NAMALWA (cell line): ENCODE data around the gene CMTM1.

Experiments
- DNase-seq: peaks from one replicate; pipeline ENCODE4 v3.0.0-alpha.2; 2015; ENCODE audit warnings: low spot score

The CMTM1 gene

DNA sequence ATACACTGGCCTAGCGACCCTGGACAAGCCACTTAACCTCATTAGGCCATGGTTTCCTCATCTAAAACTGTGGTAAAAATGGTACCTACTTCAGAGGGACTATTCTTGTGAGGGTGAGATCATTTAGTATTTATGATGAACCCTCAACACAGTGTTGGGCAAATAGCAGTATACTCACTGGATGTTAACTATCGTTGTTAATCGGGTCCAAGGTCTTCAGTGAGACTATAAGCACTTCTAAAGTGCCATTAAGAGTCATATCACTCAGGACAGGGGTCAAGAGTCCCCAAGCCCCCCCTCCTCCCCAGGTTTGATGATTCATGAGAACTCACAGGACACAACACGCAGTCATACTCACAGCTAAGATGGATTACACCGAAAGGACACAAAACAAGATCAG is 27.3 kb upstream of the CMTM1 start:
- no peak for DNase-seq

DNA sequence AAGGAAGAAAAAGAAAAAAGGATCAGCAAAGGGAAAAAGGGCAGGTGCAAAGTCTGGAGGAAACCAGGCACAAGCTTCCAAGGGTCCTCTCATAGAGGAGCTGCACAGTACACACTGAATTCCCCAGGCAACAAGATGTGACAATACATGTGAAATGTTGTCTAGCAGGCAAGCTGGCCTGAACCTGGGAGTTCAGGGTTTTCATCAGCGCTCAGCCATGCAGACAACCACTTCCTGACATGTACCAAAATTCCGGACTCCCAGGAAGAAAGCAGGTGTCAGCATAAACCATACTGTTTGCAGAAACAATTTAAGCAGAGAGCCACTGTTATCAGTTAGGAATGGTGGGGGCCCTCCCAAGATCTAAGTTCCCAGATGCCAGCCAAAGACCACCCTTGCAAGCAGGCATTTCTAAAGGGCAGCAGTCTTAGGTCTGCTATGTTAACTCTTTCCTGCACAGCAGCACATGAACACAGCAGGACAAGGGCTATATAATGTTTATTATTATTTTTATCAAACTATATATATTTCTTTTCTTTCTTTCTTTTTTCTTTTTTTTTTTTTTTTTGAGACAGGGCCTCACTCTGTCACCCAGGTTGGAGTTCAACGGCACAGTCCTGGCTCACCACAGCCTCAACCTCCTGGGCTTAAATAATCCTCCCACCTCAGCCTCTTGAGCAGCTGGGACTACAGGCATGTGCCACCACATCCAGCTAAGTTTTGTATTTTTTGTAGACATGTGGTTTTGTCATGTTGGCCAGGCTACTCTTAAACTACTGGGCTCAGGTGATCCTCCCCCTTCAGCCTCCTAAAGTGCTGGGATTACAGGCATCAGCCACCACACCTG is 26.4 kb upstream of the CMTM1 start:
- peak; percentile 37 for DNase-seq

DNA sequence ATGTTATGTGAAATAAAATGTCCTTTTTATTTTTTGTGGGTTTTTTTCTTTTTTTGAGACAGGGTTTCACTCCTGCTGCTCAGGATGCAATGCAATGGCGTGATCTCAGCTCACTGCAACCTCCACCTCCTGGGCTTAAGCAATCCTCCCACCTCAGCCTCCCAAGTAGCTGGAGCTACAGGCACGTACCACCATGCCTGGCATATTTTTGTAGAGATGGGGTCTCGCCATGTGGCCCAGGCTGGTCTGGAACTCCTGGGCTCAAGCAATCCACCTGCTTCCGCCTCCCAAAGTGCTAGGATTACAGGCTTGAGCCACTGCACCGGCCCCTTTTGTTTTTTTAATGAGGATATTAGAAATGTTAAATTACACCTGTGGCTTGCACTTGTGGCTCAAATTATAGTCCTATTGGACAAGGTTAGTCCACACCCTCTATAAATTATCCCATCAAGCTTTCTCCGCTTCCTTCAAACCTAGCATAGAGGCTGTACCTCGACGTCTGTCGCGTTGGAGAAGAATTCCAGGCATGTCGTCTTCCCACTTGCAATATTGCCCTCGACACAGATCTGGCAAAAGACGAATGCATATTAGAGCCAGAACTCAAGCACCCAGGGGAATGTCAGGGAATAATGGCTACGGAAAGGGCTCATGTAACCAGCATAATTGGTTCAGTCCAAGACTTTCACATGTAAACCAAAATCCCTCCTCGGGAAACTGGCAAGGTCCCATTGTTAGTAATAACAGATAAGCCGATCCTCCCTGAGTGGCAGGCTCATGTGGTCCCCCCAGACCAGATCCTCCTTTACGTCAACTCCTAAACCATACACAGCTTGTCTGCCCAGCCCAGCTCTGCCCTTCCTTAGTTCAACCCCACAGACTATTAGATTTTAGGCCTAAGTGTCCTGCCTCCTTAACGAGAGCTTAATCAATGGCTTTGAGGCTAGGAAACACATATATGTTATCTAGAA is 24.6 kb upstream of the CMTM1 start:
- DNase-seq: no peak

DNA sequence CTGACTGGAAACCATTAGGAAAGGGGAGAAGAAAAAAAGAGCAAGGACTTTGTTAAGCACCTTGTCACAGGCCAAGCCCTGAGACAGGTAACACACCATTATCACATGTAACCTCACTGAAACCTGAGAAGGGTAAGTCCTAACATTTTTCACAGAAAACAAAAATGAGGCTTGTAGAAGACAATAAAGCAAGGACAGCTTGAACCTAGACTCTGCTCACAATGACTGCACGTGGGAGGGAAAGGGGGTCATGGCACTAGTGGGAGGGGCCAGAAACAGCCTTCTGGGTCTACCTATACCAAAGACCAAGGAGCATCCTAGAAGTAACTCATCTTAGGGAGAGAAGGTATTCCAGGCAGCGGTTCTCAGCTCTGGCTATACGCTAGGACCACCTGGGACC is 23.8 kb upstream of the CMTM1 start:
- no peak for DNase-seq

DNA sequence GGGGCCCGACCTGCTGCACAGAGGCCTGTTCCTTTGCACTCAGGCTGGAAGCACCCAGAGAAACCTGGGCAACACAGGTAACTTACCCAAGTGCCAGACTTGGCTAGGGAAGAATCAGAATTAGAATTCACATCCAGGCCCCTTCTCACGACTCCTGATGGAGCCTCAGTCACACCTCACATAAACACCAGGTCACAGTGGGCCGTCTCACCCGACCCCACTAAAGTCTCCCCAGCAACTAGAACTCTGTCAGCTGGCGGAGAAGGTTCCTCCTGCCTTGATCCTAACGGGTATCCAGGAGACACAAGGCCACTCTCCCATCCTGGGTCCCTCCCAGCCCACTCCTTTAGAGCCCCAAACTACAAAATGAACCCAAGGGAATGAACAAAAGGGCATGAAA is 22.7 kb upstream of the CMTM1 start:
- no peak for DNase-seq

DNA sequence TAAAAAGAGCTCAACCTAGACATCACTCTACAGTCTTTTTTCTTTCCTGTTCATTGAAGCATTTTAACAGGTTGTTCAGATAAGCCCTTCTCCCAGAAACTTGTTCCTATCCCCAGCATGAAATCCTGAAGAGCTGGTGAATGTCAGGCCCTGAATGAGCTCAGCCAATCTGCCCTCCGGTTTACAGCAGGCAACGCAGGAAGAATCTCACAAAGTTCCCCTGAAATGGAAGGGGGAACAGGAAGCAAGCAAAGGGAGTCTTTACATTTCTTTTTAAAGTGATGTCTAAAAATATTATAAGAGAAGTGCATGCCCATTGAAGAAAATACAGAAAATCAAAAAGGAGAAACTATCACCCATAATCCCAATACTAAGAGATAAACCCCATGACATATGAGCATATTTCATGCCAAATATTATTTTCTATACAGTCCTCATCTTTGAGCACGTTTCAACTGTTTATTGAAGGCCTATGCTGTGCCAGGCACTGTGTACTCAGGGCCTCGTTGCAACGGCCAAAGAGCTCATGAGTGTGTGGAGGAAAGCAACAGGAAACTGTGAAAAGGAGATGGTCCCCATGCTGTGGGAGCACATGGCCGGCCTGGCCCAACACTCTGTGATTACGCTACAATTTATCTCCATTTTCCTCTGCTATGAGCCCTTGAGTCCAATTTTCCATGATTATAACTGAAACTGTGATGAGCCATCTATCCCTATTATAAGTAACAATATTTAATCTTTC is 22.1 kb upstream of the CMTM1 start:
- DNase-seq: no peak

DNA sequence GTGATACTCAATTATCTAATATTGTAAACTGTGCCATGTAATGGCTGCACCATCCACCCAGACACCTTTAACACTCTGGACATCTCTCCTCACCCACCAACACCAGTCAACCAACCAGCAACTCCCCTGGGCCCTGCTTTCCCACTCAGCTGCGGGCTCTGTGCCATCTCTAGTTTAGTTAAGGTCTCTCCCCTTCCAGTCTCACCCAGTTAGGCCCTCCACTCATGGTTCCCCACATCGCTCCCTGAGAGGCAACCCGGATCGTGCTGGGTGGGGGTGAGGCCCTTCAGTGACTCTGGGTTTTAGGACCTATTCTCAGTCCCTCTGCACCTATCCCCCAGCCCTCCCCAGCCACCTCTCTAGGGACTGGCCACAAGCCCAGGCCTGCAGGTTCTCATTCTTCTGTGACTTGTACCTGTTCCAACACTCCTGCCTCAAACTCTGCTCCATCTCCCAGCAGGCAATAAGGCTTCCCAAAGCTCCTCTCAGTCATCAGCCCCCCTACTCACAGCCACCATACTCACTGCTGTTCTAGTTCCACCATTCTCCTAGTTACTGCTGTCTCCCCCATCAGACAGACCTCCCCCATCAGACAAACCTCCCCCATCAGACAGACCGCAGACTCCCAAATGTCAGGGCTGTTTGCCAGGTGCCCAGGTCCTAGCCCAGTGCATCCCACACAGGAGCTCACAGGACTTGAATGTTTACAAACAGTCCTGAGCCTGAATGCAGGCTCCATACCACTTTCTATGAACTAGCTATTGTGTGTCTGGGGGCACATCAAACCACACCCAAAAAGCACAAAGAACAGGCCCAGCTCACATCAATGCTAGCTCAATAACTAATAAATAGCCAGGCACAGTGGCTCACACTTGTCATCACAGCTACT is 18.9 kb upstream of the CMTM1 start:
- DNase-seq: no peak

DNA sequence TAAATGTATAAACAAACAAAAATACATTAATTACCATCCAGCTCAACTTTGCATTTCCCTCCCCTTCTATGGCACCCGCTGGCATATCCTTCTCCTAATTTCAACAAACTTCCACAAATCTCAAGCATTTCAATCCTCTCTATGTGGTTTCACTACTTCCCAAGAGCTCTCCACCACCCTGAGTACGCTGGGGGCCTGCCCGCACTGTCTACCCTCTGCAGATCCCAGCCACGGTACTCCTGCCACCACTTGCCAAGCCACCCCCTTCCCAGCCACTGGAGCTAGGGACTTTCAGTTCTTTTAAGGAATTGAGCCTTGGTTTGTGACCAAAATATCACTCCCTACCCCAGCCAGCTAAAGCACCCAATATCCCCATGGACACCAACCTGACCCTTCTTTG is 18.2 kb upstream of the CMTM1 start:
- DNase-seq: no peak

DNA sequence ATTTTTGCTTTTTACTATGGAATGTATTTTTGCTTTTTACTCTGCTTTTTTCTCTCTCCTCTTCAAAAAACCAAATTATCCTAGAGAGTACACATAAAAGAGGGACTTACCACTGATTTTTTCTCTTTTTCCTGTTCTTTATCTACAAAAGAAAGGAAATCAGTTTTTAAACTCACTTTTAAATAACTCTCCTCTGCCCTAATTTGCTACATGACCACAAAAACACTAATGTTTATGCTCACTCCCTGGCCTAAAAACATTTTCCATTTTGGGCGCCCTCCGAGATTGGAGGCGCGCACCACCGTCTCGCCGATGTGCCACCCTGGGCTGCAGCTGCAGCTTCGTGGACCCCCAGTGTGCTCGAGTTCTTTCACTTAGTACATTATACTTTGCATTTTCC is 17.4 kb upstream of the CMTM1 start:
- no peak for DNase-seq

DNA sequence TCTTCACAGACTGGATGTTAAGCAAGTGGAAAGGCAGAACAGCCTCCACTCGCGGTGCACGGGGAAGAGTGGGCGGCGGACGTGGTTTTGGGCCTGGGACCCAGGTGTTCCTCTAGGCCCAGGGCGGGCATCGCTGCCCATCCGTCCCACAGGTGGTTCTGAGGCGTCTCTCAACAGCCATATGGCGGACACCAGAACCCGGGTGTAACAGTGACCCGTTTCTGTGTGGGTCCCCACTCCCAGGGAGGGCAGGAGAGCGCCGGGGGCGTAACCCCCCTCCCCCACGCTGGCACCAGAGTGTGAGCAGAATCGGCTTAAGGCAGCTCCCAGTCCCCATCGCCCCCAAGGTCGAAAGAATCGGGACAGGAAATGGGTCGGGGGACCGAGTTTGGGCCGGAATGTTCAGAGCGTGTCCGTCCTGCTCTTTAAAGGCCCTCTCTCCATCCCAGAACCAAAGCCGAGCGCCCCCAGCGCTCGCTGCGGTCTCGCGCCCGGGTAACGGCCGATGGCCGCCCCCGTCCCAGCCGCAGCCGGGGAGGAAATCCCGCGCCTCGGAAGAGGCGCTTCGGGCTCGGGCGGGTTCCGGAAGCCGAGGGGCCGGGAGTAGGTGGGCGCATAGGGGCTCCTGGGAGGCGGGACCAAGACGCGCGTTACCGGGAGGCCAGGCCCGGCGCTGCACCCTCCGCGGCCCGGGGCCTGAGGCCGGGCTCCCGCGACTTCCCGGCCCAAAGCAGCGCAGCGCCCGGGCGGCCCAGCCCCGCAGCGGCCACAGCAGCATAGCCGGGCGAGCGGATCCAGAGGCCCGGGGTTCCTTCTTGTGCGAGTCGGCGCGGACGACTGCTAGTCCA is 16.7 kb upstream of the CMTM1 start, which contains the start of gene TK2:
Gene TK2 (minus strand): TSS at position 839 of the 848 bp plus-strand sequence. CDS start 61 bp downstream, at position 778.
- DNase-seq: peak; percentile 41

DNA sequence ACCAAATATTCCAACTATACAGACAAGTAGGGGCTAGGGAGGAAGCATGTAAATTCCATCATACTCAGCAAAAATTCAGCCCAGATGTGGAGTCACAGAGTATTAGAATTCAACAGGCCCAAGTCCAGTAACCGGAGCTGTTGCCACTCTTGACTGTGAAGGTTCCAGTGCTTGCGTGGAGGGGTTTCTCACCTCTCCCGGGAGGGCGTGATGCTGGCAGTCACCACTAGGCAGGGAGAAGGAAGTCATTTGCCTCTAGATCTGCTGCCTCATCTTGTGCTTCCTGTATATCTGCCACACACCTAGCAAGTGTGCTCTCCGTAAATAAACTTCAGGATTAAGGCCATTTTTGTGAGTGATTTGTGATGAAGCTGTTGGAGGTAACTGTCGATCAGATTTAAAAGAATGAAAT is 14.9 kb upstream of the CMTM1 start:
- peak; percentile 75 for DNase-seq

DNA sequence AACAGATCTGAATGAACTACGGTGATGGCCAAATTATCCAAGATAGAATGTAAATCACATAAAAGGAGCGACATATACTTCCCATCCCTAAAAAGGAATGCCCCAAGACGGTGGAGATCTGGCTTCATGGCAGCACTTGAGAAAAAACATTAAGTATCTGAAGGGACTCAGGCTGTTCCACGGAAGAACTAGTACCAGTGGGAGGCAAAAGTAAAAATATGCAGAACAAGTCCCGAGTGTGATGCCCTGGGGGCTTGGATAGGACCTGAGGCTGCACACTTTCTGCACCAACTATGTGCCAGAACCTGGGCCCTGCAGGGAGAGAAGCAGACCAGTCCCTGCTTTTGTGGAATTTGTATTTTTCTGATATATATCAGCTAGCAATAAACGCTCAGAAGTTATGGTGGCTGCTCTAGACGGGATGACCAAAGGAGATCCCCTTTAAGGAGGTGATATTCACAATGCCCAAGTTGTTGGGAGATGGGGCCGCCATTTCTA is 14.4 kb upstream of the CMTM1 start:
- no peak for DNase-seq

DNA sequence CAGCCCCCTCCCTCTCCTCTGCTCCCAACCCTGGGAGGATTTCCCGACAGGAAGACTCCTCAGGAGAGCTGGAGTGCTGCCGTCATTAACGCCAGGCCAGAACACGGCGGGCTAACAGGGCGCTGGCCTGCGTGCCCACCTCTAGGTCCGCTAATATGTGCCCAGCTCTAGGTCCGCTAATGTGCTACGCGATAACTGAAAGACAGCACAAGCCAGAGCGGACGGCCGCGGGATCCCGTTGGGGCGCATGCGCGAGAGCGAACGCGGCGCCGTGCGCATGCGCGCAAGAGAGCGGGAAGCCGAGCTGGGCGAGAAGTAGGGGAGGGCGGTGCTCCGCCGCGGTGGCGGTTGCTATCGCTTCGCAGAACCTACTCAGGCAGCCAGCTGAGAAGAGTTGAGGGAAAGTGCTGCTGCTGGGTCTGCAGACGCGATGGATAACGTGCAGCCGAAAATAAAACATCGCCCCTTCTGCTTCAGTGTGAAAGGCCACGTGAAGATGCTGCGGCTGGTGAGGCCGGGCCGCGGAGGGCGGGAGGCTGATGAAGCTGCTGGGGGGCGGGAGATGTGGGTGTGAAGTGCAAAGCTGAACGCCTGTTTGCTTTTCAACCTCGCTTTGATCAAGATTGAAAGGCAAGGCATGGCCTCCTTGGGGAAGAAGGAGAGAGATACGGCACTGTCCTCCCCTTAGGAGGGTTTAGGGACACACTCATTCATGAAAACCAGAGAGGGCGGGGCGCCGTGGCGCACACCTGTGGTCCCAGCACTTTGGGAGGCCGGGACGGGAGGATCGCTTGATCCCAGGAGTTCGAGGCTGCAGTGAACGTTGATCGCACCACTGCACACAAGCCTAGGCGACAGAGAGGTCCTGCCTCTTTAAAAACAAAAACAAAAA is 13.7 kb upstream of the CMTM1 start, which contains the start of gene CKLF:
Gene CKLF (plus strand): TSS at position 291 of the 892 bp plus-strand sequence. CDS start 140 bp downstream, at position 431.
- peak; percentile 94 for DNase-seq

DNA sequence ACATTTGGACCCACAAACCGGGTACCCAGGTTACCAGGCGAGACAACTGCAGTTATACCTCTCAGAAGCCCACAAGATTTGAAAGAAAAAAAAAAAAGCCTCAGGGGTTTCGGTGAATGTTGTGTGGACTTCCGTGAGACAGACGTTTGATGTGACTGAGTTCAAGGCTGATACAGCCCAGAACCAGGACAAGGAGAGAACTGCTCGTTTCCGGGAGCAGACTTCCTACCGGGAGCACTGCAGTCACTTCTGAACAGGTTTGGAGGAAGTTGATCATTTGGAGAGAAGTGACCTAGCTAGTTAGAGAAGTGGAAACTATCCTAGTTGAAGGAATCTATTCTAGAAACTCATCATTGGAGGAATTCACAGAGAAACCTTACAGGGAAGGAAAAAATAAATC is 13.0 kb upstream of the CMTM1 start:
- no peak for DNase-seq

DNA sequence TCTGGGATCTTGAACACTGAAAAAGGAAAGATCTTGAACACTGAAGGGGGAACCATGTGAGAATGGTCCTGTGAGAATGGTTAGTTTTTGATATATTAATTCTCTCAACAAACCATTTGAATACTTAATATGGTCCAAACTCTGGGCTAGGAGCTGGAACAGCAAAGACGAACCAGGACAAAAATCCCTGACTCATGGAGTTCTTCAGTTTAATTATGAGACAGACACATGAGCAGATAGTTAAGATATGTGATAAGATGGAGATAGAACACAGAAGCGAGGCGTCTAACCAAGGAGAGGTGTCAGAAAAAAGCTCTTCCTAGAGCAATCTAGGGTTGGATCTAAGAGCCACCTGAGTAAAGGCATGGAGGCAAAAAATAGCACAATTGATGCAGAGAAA is 12.2 kb upstream of the CMTM1 start:
- no peak for DNase-seq

DNA sequence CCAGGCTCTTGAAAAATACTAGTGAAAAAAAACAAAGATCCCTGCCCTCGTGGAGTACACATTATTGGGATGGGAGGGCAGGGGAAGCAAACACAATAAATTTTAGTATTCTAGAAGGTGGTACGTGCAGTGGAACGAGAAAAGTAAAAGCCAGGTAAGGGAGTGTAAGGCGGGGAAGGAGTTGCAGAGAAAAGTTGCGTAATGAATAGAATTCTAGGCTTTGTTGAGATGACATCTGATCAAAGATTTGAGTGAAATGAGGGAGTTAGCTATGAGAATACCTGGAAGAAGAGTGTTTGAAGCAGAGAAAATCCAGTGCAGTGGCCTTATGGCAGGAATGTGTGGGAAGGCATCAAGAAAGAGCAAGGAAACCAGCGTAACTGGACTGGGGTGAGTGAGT is 11.7 kb upstream of the CMTM1 start:
- DNase-seq: no peak

DNA sequence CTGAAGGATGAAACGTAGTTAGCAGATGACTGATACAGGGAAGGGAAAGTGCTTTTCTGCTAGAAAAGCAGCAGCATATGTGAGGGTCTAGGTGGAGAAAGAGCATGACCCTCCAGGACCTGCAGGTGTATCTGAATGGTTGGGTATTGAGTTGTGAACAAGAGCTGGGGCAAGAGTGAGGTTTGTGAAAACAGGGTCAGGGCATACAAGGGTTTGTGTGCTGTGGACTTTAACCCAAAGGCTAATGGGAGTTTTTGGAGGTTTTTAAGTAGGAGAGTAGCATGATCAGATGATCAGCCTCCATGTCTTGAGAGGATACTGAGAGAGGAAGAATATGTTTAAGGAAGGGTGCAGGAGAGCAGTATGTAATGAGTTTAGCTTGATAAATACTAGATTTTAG is 6.1 kb upstream of the CMTM1 start:
- DNase-seq: no peak

DNA sequence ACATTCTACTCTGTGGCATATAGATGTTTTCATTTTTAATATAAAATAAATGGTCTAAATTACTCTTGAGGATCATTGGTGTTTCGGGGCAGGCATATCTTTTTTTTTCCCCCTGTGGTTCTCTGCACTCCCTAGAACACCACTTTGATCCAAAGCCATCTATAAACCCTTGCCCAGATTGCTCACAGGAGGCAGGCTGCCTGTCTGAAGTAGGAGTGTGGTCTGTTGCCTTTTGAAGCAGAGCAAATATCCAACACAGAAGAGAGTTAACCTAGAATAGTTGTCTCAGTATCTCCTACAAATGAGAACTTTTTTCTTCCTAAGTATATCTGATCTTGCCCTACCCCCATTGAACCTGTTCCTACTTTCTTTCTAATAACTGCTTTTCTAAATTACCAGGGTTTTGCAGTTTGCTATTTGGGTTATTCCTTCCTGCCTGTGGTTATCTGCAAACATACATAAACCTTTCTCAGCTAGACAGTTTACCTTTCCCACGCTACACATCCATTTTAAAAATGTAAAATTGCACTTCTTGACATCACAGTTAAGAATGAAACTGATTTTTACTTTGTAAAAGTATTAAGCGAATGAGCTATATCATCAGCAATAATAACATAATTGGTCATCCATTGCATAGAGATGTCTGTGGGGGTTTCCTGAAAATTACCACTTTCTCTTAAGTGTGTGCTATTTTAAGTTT is 4.7 kb upstream of the CMTM1 start:
- no peak for DNase-seq
